Measurements from ENCODE around the gene MCRIP2. TPM values are rescaled to one million over a fixed set of nuclear protein-coding genes. Genes with fewer than 3 reads are reported as not detected.

The MCRIP2 gene
- total and polyA plus RNA-seq, 4 donors = 16.3 to 97.3 (median 61.4) TPM

GRCh38 chr16:668519-669171, 27.0 kb downstream of the MCRIP2 start:
- Histone ChIP-seq H3K36me3 (ENCODE audit: control insufficient read depth in 4 of 4, insufficient read depth in 3 of 4, low read depth in 1 of 4, low read length in 3 of 4) (peaks cover 5 to 35% (median 18%) of the 10 kb centered on the region in 4 donors), H3K9me3 (ENCODE audit: control insufficient read depth in 4 of 4, low read length in 3 of 4) (no peaks in the 10 kb centered on the region), H3K27ac (ENCODE audit: low read depth in 1 of 2, low read length in 2 of 2) (peak overlapping the region in 1 of 2 donors; percentile 51), H3K9ac (ENCODE audit: low read depth in 1 of 2, low read length in 2 of 2) (peak overlapping the region; percentile 50 to 51), H3K27me3 (ENCODE audit: control insufficient read depth in 4 of 4, insufficient read depth in 4 of 4, low read length in 3 of 4) (no peaks in the 10 kb centered on the region), H3K4me3 (ENCODE audit: low read depth in 1 of 3, low read length in 3 of 3) (peak overlapping the region; percentile 58 to 93 (median 80)), H3K4me1 (ENCODE audit: control insufficient read depth in 4 of 4, insufficient read depth in 4 of 4, low read length in 3 of 4) (peaks cover 7 to 19% (median 15%) of the 10 kb centered on the region in 4 donors)
- TF ChIP-seq EGR1 (IDR thresholded peaks at IDR 0.05; ENCODE audit: low read depth in 2 of 2) = no peak
- no peak for TF ChIP-seq RXRA (IDR thresholded peaks at IDR 0.05)
- no peak for TF ChIP-seq HNF4A (conservative IDR thresholded peaks at IDR 0.05)
- no peak for TF ChIP-seq ATF3 (IDR thresholded peaks at IDR 0.05)
- TF ChIP-seq JUND (IDR thresholded peaks at IDR 0.05) = no peak
- TF ChIP-seq FOXA2 (IDR thresholded peaks at IDR 0.05) = no peak
- TF ChIP-seq ZBTB33 (IDR thresholded peaks at IDR 0.05) = no peak
- no peak for TF ChIP-seq YY1 (IDR thresholded peaks at IDR 0.05)
- TF ChIP-seq FOXA1 (IDR thresholded peaks at IDR 0.05) = no peak
- TF ChIP-seq HNF4G (IDR thresholded peaks at IDR 0.05) = no peak
- no peak for TF ChIP-seq CTCF (IDR thresholded peaks at IDR 0.05; ENCODE audit: low read depth, low read length, missing input control)
- no peak for TF ChIP-seq NR2F2 (IDR thresholded peaks at IDR 0.05)
- TF ChIP-seq, protein P1, sequence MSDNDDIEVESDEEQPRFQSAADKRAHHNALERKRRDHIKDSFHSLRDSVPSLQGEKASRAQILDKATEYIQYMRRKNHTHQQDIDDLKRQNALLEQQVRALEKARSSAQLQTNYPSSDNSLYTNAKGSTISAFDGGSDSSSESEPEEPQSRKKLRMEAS (IDR thresholded peaks at IDR 0.05) = no peak
- TF ChIP-seq RAD21 (IDR thresholded peaks at IDR 0.05) = no peak
- no peak for TF ChIP-seq GABPA (IDR thresholded peaks at IDR 0.05 in 1 of 2, conservative IDR thresholded peaks at IDR 0.05 in 1 of 2)
- 11% methylated on average over 50 of the region's 50 CpGs for WGBS
- DNase-seq (ENCODE audit: low spot score) = no peak

DNA sequence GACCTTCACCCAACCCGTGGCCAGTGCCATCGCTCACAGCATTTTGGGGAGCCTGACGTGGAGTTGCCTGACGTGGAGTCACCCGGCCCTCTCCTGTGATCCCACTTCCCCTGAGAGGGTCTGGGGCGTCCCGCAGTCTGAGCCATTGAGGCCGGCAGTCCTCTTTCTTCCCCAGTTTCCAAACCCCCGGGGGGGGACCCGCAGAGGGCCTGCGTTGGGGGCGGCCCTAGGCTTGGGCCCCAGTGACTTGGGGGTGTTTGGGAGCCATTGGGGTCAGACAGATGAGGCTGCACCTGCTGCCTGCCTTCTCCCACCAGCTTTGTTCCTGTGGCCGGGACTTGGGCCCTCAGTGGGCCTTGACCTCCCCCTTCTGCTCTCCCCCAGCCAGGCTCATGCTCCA, 28.0 kb downstream of the MCRIP2 start:
- DNase-seq (ENCODE audit: low spot score) = no peak
- H3K4me1 ChIP-seq (ENCODE audit: control insufficient read depth in 4 of 4, insufficient read depth in 4 of 4, low read length in 3 of 4) = peaks cover 7 to 19% (median 15%) of the 10 kb centered on the region in 4 donors
- no peaks in the 10 kb centered on the region for H3K27me3 ChIP-seq (ENCODE audit: control insufficient read depth in 4 of 4, insufficient read depth in 4 of 4, low read length in 3 of 4)
- no peak overlapping the region for H3K9ac ChIP-seq (ENCODE audit: low read depth in 1 of 2, low read length in 2 of 2)
- H3K36me3 ChIP-seq (ENCODE audit: control insufficient read depth in 4 of 4, insufficient read depth in 3 of 4, low read depth in 1 of 4, low read length in 3 of 4) = peaks cover 5 to 37% (median 19%) of the 10 kb centered on the region in 4 donors
- H3K27ac ChIP-seq (ENCODE audit: low read depth in 1 of 2, low read length in 2 of 2) = no peak overlapping the region
- no peak overlapping the region for H3K4me3 ChIP-seq (ENCODE audit: low read depth in 1 of 3, low read length in 3 of 3)
- WGBS = 95% methylated on average over 13 of the region's 13 CpGs
- H3K9me3 ChIP-seq (ENCODE audit: control insufficient read depth in 4 of 4, low read length in 3 of 4) = no peaks in the 10 kb centered on the region
- no peak for TF ChIP-seq NR2F2 (IDR thresholded peaks at IDR 0.05)
- no peak for TF ChIP-seq RXRA (IDR thresholded peaks at IDR 0.05)
- TF ChIP-seq ZBTB33 (IDR thresholded peaks at IDR 0.05) = no peak
- TF ChIP-seq, protein P1 (IDR thresholded peaks at IDR 0.05) = no peak
- TF ChIP-seq RAD21 (IDR thresholded peaks at IDR 0.05) = no peak
- no peak for TF ChIP-seq HNF4G (IDR thresholded peaks at IDR 0.05)
- TF ChIP-seq EGR1 (IDR thresholded peaks at IDR 0.05; ENCODE audit: low read depth in 2 of 2) = no peak
- no peak for TF ChIP-seq YY1 (IDR thresholded peaks at IDR 0.05)
- no peak for TF ChIP-seq GABPA (IDR thresholded peaks at IDR 0.05 in 1 of 2, conservative IDR thresholded peaks at IDR 0.05 in 1 of 2)
- no peak for TF ChIP-seq FOXA1 (IDR thresholded peaks at IDR 0.05)
- no peak for TF ChIP-seq SP1 (IDR thresholded peaks at IDR 0.05)
- TF ChIP-seq HNF4A (conservative IDR thresholded peaks at IDR 0.05) = no peak
- no peak for TF ChIP-seq JUND (IDR thresholded peaks at IDR 0.05)
- no peak for TF ChIP-seq ATF3 (IDR thresholded peaks at IDR 0.05)
- TF ChIP-seq CTCF (IDR thresholded peaks at IDR 0.05; ENCODE audit: low read depth, low read length, missing input control) = no peak
